Measurements from ENCODE around the gene TRIP6. TPM values are rescaled to one million over a fixed set of nuclear protein-coding genes. Genes with fewer than 3 reads are reported as not detected.

TRIP6 gene
- total RNA-seq, 1 donor from 2014 or later: 99.9 TPM

DNA sequence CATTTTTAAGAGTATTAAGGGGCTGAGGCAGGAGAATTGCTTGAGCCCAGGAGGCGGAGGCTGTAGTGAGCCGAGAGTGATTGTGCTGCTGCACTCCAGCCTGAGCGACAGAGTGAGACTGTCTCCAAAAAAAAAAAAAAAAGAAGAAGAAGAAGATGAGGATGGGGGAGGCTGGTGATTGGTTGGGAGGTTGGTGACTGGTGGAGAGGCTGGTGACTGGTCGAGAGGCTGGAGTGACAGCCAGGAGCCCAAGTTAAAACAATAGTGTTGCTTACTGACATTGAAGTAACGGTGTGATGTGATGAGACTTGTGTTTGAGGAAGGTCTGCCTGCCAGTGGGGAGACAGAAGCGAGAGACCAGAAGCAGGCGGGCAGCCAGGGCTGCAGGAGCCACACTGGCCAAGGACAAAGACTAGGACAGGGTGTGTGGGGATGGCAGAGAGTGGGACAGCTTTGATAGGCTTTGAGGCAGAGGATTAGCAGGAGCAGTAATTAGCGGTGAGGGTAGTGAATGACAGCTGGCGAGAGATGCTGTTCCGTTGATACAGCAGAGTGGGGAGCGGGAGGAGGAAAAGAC lies 12.6 kb downstream of the TRIP6 start:
- Histone ChIP-seq H3K4me1 (ENCODE audit: insufficient read depth, low read length) (peaks cover 12% of the 10 kb centered on the region), H3K36me3 (ENCODE audit: insufficient read depth, low read length) (peaks cover 35% of the 10 kb centered on the region), H3K4me3 (ENCODE audit: insufficient read depth, low read depth, low read length) (no peak overlapping the region), H3K9ac (ENCODE audit: low read length) (peak overlapping the region; percentile 43), H3K4me2 (ENCODE audit: low read length) (peak overlapping the region; percentile 37), H3K27me3 (ENCODE audit: insufficient read depth, low read length) (no peaks in the 10 kb centered on the region), H3K9me3 (ENCODE audit: insufficient read depth, low read depth, low read length) (no peaks in the 10 kb centered on the region), H4K20me1 (ENCODE audit: insufficient read depth, low read length) (peaks cover 82% of the 10 kb centered on the region), H2AFZ (ENCODE audit: low read depth, low read length) (no peak overlapping the region), H3K27ac (ENCODE audit: low read depth, low read length) (no peak overlapping the region), H3K79me2 (ENCODE audit: insufficient read depth, low read length) (peaks cover 91% of the 10 kb centered on the region)
- FAIRE-seq: no peak
- Mint-ChIP-seq H3K27me3 (ENCODE audit: low read depth, unreplicated experiment) (no peaks in the 10 kb centered on the region), H3K4me3 (ENCODE audit: unreplicated experiment) (peak overlapping the region; percentile 47), H3K36me3 (ENCODE audit: low read depth, unreplicated experiment) (peaks cover 23% of the 10 kb centered on the region), H3K9me3 (ENCODE audit: unreplicated experiment) (peaks cover 1% of the 10 kb centered on the region), H3K27ac (ENCODE audit: unreplicated experiment) (no peak overlapping the region), H3K4me1 (ENCODE audit: low read depth, unreplicated experiment) (peaks cover 6% of the 10 kb centered on the region)
- no peak for DNase-seq (ENCODE audit: low read depth)
- TF ChIP-seq, protein P1, sequence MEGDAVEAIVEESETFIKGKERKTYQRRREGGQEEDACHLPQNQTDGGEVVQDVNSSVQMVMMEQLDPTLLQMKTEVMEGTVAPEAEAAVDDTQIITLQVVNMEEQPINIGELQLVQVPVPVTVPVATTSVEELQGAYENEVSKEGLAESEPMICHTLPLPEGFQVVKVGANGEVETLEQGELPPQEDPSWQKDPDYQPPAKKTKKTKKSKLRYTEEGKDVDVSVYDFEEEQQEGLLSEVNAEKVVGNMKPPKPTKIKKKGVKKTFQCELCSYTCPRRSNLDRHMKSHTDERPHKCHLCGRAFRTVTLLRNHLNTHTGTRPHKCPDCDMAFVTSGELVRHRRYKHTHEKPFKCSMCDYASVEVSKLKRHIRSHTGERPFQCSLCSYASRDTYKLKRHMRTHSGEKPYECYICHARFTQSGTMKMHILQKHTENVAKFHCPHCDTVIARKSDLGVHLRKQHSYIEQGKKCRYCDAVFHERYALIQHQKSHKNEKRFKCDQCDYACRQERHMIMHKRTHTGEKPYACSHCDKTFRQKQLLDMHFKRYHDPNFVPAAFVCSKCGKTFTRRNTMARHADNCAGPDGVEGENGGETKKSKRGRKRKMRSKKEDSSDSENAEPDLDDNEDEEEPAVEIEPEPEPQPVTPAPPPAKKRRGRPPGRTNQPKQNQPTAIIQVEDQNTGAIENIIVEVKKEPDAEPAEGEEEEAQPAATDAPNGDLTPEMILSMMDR (IDR thresholded peaks at IDR 0.05; ENCODE audit: insufficient read depth, low read depth, low read length): no peak
- TF ChIP-seq EZH2 (IDR thresholded peaks at IDR 0.05; ENCODE audit: insufficient read depth, low read length): no peak

DNA sequence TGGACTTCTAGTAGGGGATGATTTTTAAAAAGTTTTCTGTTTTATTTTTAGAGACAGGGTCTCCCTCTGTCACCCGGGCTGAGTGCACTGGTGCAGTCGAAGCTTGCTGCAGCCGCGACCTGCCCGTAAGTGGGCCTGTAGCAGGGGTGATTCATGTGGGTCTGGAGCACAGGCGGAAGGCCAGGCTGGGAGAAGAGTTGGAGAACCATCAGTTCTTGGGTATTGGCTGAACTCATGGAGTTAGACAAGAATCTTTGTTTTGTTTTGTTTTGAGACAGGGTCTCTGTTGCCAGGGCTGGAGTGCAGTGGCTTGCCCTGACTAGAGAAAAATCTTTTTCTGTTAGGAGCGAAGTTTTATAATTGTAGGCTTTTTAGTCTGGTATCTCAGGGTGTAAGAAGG lies 13.5 kb downstream of the TRIP6 start:
- no peak overlapping the region for H3K27ac ChIP-seq (ENCODE audit: low read depth, low read length)
- no peak for FAIRE-seq
- H3K4me1 ChIP-seq (ENCODE audit: insufficient read depth, low read length): peaks cover 12% of the 10 kb centered on the region
- Mint-ChIP-seq H3K27me3 (ENCODE audit: low read depth, unreplicated experiment) (no peaks in the 10 kb centered on the region), H3K4me1 (ENCODE audit: low read depth, unreplicated experiment) (peaks cover 6% of the 10 kb centered on the region), H3K36me3 (ENCODE audit: low read depth, unreplicated experiment) (peaks cover 24% of the 10 kb centered on the region), H3K9me3 (ENCODE audit: unreplicated experiment) (peaks cover 1% of the 10 kb centered on the region), H3K27ac (ENCODE audit: unreplicated experiment) (no peak overlapping the region), H3K4me3 (ENCODE audit: unreplicated experiment) (no peak overlapping the region)
- TF ChIP-seq, protein P1 (IDR thresholded peaks at IDR 0.05; ENCODE audit: insufficient read depth, low read depth, low read length): no peak
- no peak for TF ChIP-seq EZH2 (IDR thresholded peaks at IDR 0.05; ENCODE audit: insufficient read depth, low read length)
- peaks cover 88% of the 10 kb centered on the region for H3K79me2 ChIP-seq (ENCODE audit: insufficient read depth, low read length)
- H4K20me1 ChIP-seq (ENCODE audit: insufficient read depth, low read length): peaks cover 88% of the 10 kb centered on the region
- no peak for DNase-seq (ENCODE audit: low read depth)
- no peaks in the 10 kb centered on the region for H3K27me3 ChIP-seq (ENCODE audit: insufficient read depth, low read length)
- peaks cover 39% of the 10 kb centered on the region for H3K36me3 ChIP-seq (ENCODE audit: insufficient read depth, low read length)
- no peaks in the 10 kb centered on the region for H3K9me3 ChIP-seq (ENCODE audit: insufficient read depth, low read depth, low read length)
- H3K9ac ChIP-seq (ENCODE audit: low read length): no peak overlapping the region
- H3K4me2 ChIP-seq (ENCODE audit: low read length): no peak overlapping the region
- H3K4me3 ChIP-seq (ENCODE audit: insufficient read depth, low read depth, low read length): no peak overlapping the region
- no peak overlapping the region for H2AFZ ChIP-seq (ENCODE audit: low read depth, low read length)

DNA sequence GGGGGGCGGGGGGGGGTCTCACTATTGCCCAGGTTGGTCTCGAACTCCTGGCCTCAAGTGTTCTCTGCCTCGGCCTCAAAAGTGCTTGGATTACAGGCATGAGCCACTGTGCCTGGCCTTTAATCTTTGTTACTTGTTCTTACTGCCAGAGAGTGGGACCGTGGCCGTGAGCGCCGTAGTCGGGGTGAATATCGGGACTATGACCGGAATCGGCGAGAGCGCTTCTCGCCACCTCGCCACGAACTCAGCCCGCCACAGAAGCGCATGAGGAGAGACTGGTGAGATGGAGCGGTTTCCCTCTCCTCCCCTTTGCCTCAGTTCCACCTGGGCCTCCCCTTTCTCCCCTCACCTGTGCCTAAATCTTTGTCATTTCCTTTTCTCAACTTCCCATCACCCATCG lies 13.9 kb downstream of the TRIP6 start:
- H3K36me3 ChIP-seq (ENCODE audit: insufficient read depth, low read length): peaks cover 43% of the 10 kb centered on the region
- Mint-ChIP-seq H3K4me1 (ENCODE audit: low read depth, unreplicated experiment) (peaks cover 6% of the 10 kb centered on the region), H3K9me3 (ENCODE audit: unreplicated experiment) (peaks cover 1% of the 10 kb centered on the region), H3K4me3 (ENCODE audit: unreplicated experiment) (peak overlapping the region; percentile 66), H3K27me3 (ENCODE audit: low read depth, unreplicated experiment) (no peaks in the 10 kb centered on the region), H3K27ac (ENCODE audit: unreplicated experiment) (peak overlapping the region; percentile 58), H3K36me3 (ENCODE audit: low read depth, unreplicated experiment) (peaks cover 23% of the 10 kb centered on the region)
- no peak overlapping the region for H3K9ac ChIP-seq (ENCODE audit: low read length)
- H3K4me1 ChIP-seq (ENCODE audit: insufficient read depth, low read length): peaks cover 10% of the 10 kb centered on the region
- no peaks in the 10 kb centered on the region for H3K27me3 ChIP-seq (ENCODE audit: insufficient read depth, low read length)
- H3K79me2 ChIP-seq (ENCODE audit: insufficient read depth, low read length): peaks cover 88% of the 10 kb centered on the region
- no peak overlapping the region for H2AFZ ChIP-seq (ENCODE audit: low read depth, low read length)
- FAIRE-seq (no peak), DNase-seq (ENCODE audit: low read depth) (no peak)
- H3K4me3 ChIP-seq (ENCODE audit: insufficient read depth, low read depth, low read length): no peak overlapping the region
- H3K4me2 ChIP-seq (ENCODE audit: low read length): no peak overlapping the region
- H3K27ac ChIP-seq (ENCODE audit: low read depth, low read length): no peak overlapping the region
- TF ChIP-seq, protein P1 (IDR thresholded peaks at IDR 0.05; ENCODE audit: insufficient read depth, low read depth, low read length): no peak
- TF ChIP-seq EZH2 (IDR thresholded peaks at IDR 0.05; ENCODE audit: insufficient read depth, low read length): no peak
- H3K9me3 ChIP-seq (ENCODE audit: insufficient read depth, low read depth, low read length): no peaks in the 10 kb centered on the region
- H4K20me1 ChIP-seq (ENCODE audit: insufficient read depth, low read length): peaks cover 87% of the 10 kb centered on the region

All from astrocyte (in vitro differentiated cells and primary cell).